T-helper 1 cell treated with Interleukin-12 subunit alpha and Interleukin-12 subunit beta and Interleukin-4 antibody, amounts not matched to agents 30 ng/mL and 1 ng/mL, for 36 hours (primary cell): Measurements from ENCODE around the gene RAB3A. TPM values are rescaled to one million over a fixed set of nuclear protein-coding genes. Genes with fewer than 3 reads are reported as not detected.
"Not testable (repeated sequence)": the region's sequence is repeated elsewhere in the genome, so short reads cannot be mapped to it uniquely, and the experiment has no call there.

Source experiments
- intact Hi-C: fragments of 100-400 bp; cut with micrococcal nuclease; formaldehyde crosslinking; loops from one replicate; pipeline ENCODE4 v1.15.1; 2024
- total RNA-seq: library from RNA; stranded (reverse); gene quantifications from 2 replicates; pipeline ENCODE4 v1.2.3, GENCODE V29; 2022

RAB3A gene
- total RNA-seq, 1 donor from 2014 or later: 3.6 TPM

GRCh38 chr19:18224525-18225354 lies 20.9 kb upstream of the RAB3A start:
- intact Hi-C loops: loop anchor here (1.0 kb wide), 2 partner anchors 20 to 72 kb away; partner anchors contain the start of gene RAB3A

GRCh38 chr19:18223860-18224524 lies 20.1 kb upstream of the RAB3A start:
- intact Hi-C loops: loop anchor here (1.0 kb wide), 2 partner anchors 20 to 72 kb away; partner anchors contain the start of gene RAB3A

GRCh38 chr19:18221815-18222725 lies 18.2 kb upstream of the RAB3A start:
- intact Hi-C loops: no loop called here

GRCh38 chr19:18220632-18221275 lies 16.9 kb upstream of the RAB3A start:
- intact Hi-C loops: no loop called here

GRCh38 chr19:18219911-18220631 lies 16.2 kb upstream of the RAB3A start:
- intact Hi-C loops: no loop called here

- intact Hi-C loops: no loop called here
Observed at GRCh38 chr19:18218600-18218999, 14.8 kb upstream of the RAB3A start.

- intact Hi-C loops: no loop called here
Observed at GRCh38 chr19:18218159-18218558, 14.3 kb upstream of the RAB3A start.

- intact Hi-C loops: no loop called here
Observed at GRCh38 chr19:18216789-18217188, 12.9 kb upstream of the RAB3A start.

GRCh38 chr19:18214779-18215433 lies 11.1 kb upstream of the RAB3A start:
- intact Hi-C loops: no loop called here

- intact Hi-C loops: no loop called here
Observed at GRCh38 chr19:18211683-18212082, 7.8 kb upstream of the RAB3A start.

- intact Hi-C loops: not testable (repeated sequence)
Observed at GRCh38 chr19:18209912-18210311, 6.1 kb upstream of the RAB3A start.

- intact Hi-C loops: loop anchor here (1.0 kb wide), 2 partner anchors 43 to 120 kb away; no protein-coding TSS in a partner anchor
Observed at GRCh38 chr19:18208098-18208951, 4.5 kb upstream of the RAB3A start.

GRCh38 chr19:18206018-18206417 lies 2.2 kb upstream of the RAB3A start:
- intact Hi-C loops: no loop called here

- intact Hi-C loops: loop anchor here (2.0 kb wide), 2 partner anchors 73 to 213 kb away; partner anchors contain the start of gene SSBP4
Observed at GRCh38 chr19:18205200-18205892, 1.5 kb upstream of the RAB3A start.

GRCh38 chr19:18204394-18205199 lies 755 bp upstream of the RAB3A start:
- intact Hi-C loops: loop anchor here (1.0 to 2.0 kb wide), 13 partner anchors 11 to 432 kb away; partner anchors contain the start of genes ELL, IFI30, LSM4 and MPV17L2

GRCh38 chr19:18203408-18203862 lies 407 bp downstream of the RAB3A start:
- intact Hi-C loops: no loop called here
